ENCODE measurements around the gene TMEM37. TPM values are rescaled to one million over a fixed set of nuclear protein-coding genes. Genes with fewer than 3 reads are reported as not detected.

The TMEM37 gene
- total and polyA plus RNA-seq, 2 of the 13 experiments (the other 11 are each of a cell fraction or from before 2014, with no cell fraction given), result 37.7 to 115 TPM

GRCh38 chr2:119426801-119427395 is 4.8 kb upstream of the TMEM37 start (continued):
- TF ChIP-seq MXD1 (CRISPR knock-in tag; IDR thresholded peaks at IDR 0.05), result peak; percentile 47; the same call in 1 of the 2 replicates
- TF ChIP-seq MXI1 (IDR thresholded peaks at IDR 0.05; ENCODE audit: borderline replicate concordance, low read depth, low read length), result peak; percentile 35; the same call in 1 of the 3 replicates
- no peak for TF ChIP-seq ZNF577 (CRISPR knock-in tag; IDR thresholded peaks at IDR 0.05; ENCODE audit: borderline replicate concordance, low read depth)
- TF ChIP-seq ZNF329 (CRISPR knock-in tag; IDR thresholded peaks at IDR 0.05; ENCODE audit: low read depth), result no peak
- TF ChIP-seq ZBTB7A (CRISPR knock-in tag; IDR thresholded peaks at IDR 0.05), result no peak
- TF ChIP-seq RBM22 (optimal IDR thresholded peaks at IDR 0.05; ENCODE audit: low read length), result no peak
- TF ChIP-seq YY1 (IDR thresholded peaks at IDR 0.05; ENCODE audit: insufficient read depth, insufficient replicate concordance, low read depth, low read length), result peak; percentile 50
- 0 out of 2 replicates have a peak, but pooled peaks have one; percentile 60 for TF ChIP-seq ARNT2 (CRISPR knock-in tag; IDR thresholded peaks at IDR 0.05; ENCODE audit: low read depth)
- TF ChIP-seq THAP7 (CRISPR knock-in tag; IDR thresholded peaks at IDR 0.05), result no peak
- no peak for TF ChIP-seq NFATC3 (CRISPR knock-in tag; IDR thresholded peaks at IDR 0.05)
- 0 out of 2 replicates have a peak, but pooled peaks have one; percentile 25 for TF ChIP-seq NFKBIZ (CRISPR knock-in tag; IDR thresholded peaks at IDR 0.05)
- no peak for TF ChIP-seq ZNF10 (CRISPR knock-in tag; IDR thresholded peaks at IDR 0.05; ENCODE audit: borderline replicate concordance, low read depth)
- peak in 1 of 2 experiments; percentile 69; a peak in 2 of 4 replicates for TF ChIP-seq REST (IDR thresholded peaks at IDR 0.05; ENCODE audit: borderline replicate concordance in 1 of 2, low read depth in 1 of 2, low read length in 2 of 2)
- no peak for TF ChIP-seq MBNL3 (CRISPR knock-in tag; conservative IDR thresholded peaks at IDR 0.05)
- TF ChIP-seq SRY (CRISPR knock-in tag; IDR thresholded peaks at IDR 0.05), result no peak
- no peak for TF ChIP-seq ELF4 (CRISPR knock-in tag; IDR thresholded peaks at IDR 0.05; ENCODE audit: borderline replicate concordance)
- TF ChIP-seq ZKSCAN1 (IDR thresholded peaks at IDR 0.05; ENCODE audit: low read length), result no peak
- TF ChIP-seq HNF1B (CRISPR knock-in tag; IDR thresholded peaks at IDR 0.05), result peak; percentile 86

All from HepG2 (cell line).